ENCODE results near the gene TSPAN14. TPM values are rescaled to one million over a fixed set of nuclear protein-coding genes. Genes with fewer than 3 reads are reported as not detected.
"Not testable (repeated sequence)": the region's sequence is repeated elsewhere in the genome, so short reads cannot be mapped to it uniquely, and the experiment has no call there.

The TSPAN14 gene
- total RNA-seq, 6 experiments from 2014 or later, result 72.9 to 96.2 (median 84.5) TPM

- DNase-seq, result no peak
- Mint-ChIP-seq H3K27ac (peak overlapping the region; percentile 77), H3K4me3 (peak overlapping the region; percentile 20; the same call in 1 of the 2 replicates), H3K36me3 (ENCODE audit: low read depth) (peaks cover 33% of the 10 kb centered on the region), H3K4me1 (ENCODE audit: low read depth) (peaks cover 67% of the 10 kb centered on the region), H3K27me3 (ENCODE audit: insufficient read depth) (peaks cover 3% of the 10 kb centered on the region), H3K9me3 (peaks cover 16% of the 10 kb centered on the region)
- no peak for TF ChIP-seq CTCF (IDR thresholded peaks at IDR 0.05)
Observed at GRCh38 chr10:80474597-80474910, 20.4 kb downstream of the TSPAN14 start.

- no peak for TF ChIP-seq CTCF (IDR thresholded peaks at IDR 0.05)
- Mint-ChIP-seq H3K9me3 (peaks cover 16% of the 10 kb centered on the region), H3K4me3 (no peak overlapping the region; the same call in 1 of the 2 replicates), H3K4me1 (ENCODE audit: low read depth) (peaks cover 64% of the 10 kb centered on the region), H3K27ac (peak overlapping the region; percentile 77), H3K27me3 (ENCODE audit: insufficient read depth) (peaks cover 3% of the 10 kb centered on the region), H3K36me3 (ENCODE audit: low read depth) (peaks cover 33% of the 10 kb centered on the region)
- DNase-seq, result no peak
Observed at GRCh38 chr10:80474941-80475340, 20.8 kb downstream of the TSPAN14 start.

- peaks cover 62% of the 10 kb centered on the region for H3K4me1 Mint-ChIP-seq (ENCODE audit: low read depth)
Observed at GRCh38 chr10:80475641-80476040, 21.5 kb downstream of the TSPAN14 start.

GRCh38 chr10:80476685-80477084, 22.6 kb downstream of the TSPAN14 start:
- H3K27me3 Mint-ChIP-seq (ENCODE audit: insufficient read depth), result peaks cover 3% of the 10 kb centered on the region
- H3K4me3 Mint-ChIP-seq, result no peak overlapping the region
- no peak for DNase-seq
- peaks cover 51% of the 10 kb centered on the region for H3K4me1 Mint-ChIP-seq (ENCODE audit: low read depth)
- peaks cover 36% of the 10 kb centered on the region for H3K36me3 Mint-ChIP-seq (ENCODE audit: low read depth)
- H3K27ac Mint-ChIP-seq, result no peak overlapping the region
- H3K9me3 Mint-ChIP-seq, result peaks cover 19% of the 10 kb centered on the region
- TF ChIP-seq CTCF (IDR thresholded peaks at IDR 0.05), result no peak

More at GRCh38 chr10:80475641-80476040, 21.5 kb downstream of the TSPAN14 start:
- peaks cover 39% of the 10 kb centered on the region for H3K36me3 Mint-ChIP-seq (ENCODE audit: low read depth)
- H3K27me3 Mint-ChIP-seq (ENCODE audit: insufficient read depth); DNase-seq; H3K27ac Mint-ChIP-seq; H3K4me3 Mint-ChIP-seq: not testable (repeated sequence)
- H3K9me3 Mint-ChIP-seq, result peaks cover 19% of the 10 kb centered on the region

GRCh38 chr10:80477813-80478212, 23.7 kb downstream of the TSPAN14 start:
- H3K4me3 Mint-ChIP-seq, result peak overlapping the region; percentile 41; the same call in 1 of the 2 replicates
- TF ChIP-seq CTCF (IDR thresholded peaks at IDR 0.05), result no peak
- peaks cover 3% of the 10 kb centered on the region for H3K27me3 Mint-ChIP-seq (ENCODE audit: insufficient read depth)
- peaks cover 19% of the 10 kb centered on the region for H3K9me3 Mint-ChIP-seq
- H3K27ac Mint-ChIP-seq, result peak overlapping the region; percentile 43
- H3K36me3 Mint-ChIP-seq (ENCODE audit: low read depth), result peaks cover 36% of the 10 kb centered on the region
- peak; percentile 86 for DNase-seq
- H3K4me1 Mint-ChIP-seq (ENCODE audit: low read depth), result peaks cover 40% of the 10 kb centered on the region

GRCh38 chr10:80480373-80480772, 26.3 kb downstream of the TSPAN14 start:
- Mint-ChIP-seq H3K36me3 (ENCODE audit: low read depth) (peaks cover 30% of the 10 kb centered on the region), H3K4me1 (ENCODE audit: low read depth) (peaks cover 41% of the 10 kb centered on the region), H3K9me3 (peaks cover 19% of the 10 kb centered on the region)
- H3K27me3 Mint-ChIP-seq (ENCODE audit: insufficient read depth); DNase-seq; H3K27ac Mint-ChIP-seq; H3K4me3 Mint-ChIP-seq: not testable (repeated sequence)

- Mint-ChIP-seq H3K27ac (no peak overlapping the region), H3K9me3 (peaks cover 19% of the 10 kb centered on the region), H3K36me3 (ENCODE audit: low read depth) (peaks cover 30% of the 10 kb centered on the region)
Observed at GRCh38 chr10:80480852-80481251, 26.7 kb downstream of the TSPAN14 start.

More at GRCh38 chr10:80480852-80481251, 26.7 kb downstream of the TSPAN14 start:
- Mint-ChIP-seq H3K4me3 (no peak overlapping the region), H3K27me3 (ENCODE audit: insufficient read depth) (peaks cover 3% of the 10 kb centered on the region), H3K4me1 (ENCODE audit: low read depth) (peaks cover 44% of the 10 kb centered on the region)
- TF ChIP-seq CTCF (IDR thresholded peaks at IDR 0.05), result no peak
- DNase-seq, result no peak

All from HFFc6 (cell line).